HG03103 (cell line): Measurements from ENCODE around the gene DNAJC4.

ENCODE experiments used
- ATAC-seq: cut with Tn5 transposase; IDR thresholded peaks from one replicate; pipeline ENCODE4 v1.9.1; 2021; ENCODE audit warnings: low read depth; ENCODE audit not compliant: unreplicated experiment

The DNAJC4 gene

DNA sequence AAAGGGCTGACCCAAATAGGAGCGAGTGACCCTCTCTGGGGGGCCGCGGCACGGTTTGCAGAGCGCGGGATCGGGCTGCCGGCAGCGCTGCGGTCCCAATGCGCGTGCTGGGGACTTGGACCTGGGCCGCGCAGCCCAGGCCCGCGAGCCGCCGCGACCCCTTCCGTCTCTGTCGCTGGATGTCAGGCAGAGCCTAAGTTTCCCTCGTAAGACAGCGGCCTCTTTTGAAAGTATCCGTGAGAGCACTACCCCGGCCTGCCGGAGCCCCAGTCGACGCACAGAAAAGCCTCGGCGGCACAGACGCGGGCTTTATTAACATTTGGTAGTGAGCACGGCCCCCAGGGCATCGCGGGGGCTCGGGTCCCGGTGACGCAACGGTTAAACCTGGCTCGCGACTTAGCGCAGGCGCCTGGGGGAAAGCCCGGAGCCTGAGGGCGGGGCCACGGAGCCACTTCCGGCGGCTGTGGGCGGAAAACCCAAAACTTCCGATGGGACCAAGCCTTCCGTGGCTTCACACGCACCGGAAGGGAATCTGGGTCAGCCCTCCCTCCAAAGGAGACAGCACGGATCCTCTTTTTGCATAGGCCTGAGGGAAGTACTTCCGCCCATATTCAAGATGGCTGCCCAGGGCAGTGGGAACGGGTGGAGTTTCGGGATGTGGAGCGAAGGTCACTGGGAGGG is 39.3 kb downstream of the DNAJC4 start:
- ATAC-seq, result peak; percentile 58

DNA sequence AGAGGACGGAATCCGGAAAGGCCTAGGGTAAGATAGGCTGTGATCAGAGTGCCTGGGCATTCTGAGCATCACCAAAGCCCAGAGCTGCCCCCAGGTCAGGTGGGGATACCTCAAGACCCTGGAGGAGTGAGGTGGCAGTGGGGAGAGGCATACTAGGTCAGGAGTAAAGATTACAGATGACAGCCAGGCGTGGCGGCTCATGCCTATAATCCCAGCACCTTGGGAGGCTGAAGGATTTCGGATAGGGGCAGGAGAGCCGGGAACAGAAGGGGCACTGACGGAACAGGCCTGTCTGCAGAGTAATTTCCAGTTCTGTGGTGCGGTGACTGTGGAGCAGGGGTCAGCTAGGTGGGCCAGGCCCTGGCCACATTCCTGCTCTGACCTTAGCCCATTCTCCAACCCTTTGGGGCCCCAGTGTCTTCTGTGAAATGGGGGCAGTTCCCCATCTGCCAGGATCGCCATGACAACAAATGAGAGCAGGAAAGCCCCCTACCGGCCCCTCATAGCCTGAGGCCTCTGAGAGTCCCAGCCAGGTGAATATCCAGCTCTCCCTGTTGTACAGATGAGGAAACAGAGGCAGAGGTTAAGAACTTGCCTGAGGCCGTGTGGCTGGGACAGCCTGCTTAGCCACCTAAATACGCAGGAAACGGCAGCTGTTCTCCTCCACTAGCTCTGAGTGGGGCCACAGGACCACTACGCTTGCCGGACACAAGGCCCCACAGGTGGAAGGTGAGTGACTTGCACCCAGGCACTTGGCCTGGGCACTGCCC is 44.9 kb downstream of the DNAJC4 start:
- ATAC-seq, result no peak

DNA sequence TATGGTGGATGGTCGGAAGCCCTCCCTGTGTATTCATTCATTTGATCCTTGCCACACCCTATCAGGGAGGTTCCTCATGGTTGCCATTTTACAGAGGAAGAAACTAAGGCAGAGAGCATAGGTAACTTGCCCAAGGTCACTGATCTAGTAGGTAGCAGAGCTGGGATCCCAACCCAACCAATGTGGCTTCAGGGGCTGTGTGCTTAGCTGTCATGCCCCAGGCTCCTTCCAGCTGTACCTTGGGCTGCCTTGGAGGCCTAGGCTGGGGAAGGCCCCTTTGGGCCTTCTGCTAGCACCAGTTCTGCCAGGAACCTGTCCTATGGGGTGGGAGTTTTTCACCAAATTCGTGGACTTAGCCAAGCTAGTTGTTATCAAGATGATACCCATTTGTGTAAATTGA is 45.5 kb downstream of the DNAJC4 start:
- ATAC-seq, result no peak

GRCh38 chr11:64276653-64277431 is 46.5 kb downstream of the DNAJC4 start:
- ATAC-seq, result no peak

GRCh38 chr11:64278576-64279190 is 48.3 kb downstream of the DNAJC4 start:
- no peak for ATAC-seq

DNA sequence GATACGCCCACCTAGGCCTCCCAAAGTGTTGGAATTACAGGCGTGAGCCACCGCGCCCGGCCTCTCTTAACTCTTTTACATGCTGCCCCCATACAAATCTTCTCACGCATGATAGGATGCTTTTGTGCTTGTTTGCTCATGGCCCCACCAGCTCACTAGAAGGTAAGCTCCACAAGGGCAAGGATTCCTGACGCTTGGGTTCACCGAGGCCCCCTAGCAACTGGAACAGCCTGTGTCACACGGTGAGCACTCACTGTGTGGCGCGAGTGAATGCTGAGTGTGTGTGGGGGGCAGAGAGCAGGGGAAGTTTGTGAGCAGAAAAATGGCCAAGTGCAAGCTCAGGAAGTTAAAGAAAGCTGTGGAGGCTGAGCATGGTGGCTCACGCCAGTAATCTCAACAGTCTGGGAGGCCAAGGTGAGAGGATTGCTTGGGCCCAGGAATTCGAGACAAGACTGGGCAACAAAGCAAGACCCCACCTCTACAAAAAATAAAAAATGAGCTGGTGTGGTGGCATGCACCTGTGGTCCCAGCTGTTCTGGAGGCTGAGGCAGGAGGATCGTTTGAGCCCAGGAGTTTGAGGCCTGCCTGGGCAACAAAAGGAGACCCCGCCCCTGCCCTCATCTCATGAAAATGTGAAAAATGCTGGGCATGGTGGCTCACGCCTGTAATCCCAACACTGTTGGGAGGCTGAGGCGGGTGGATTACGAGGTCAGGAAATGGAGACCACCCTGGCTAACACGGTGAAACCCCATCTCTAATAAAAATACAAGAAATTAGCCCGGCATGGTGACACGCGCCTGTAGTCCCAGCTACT is 51.8 kb downstream of the DNAJC4 start:
- no peak for ATAC-seq

GRCh38 chr11:64283092-64283491 is 52.7 kb downstream of the DNAJC4 start:
- ATAC-seq, result no peak
